Endothelial cell of umbilical vein (primary cell): ENCODE measurements around the gene RUNX2. TPM values are rescaled to one million over a fixed set of nuclear protein-coding genes. Genes with fewer than 3 reads are reported as not detected.
A peak's percentile ranks its signal among the peaks of the same experiment; 100 is the strongest.

Source experiments
- Bru-seq: library from RNA; stranded (reverse); fragments of 400-500 nt; gene quantifications from one replicate; lab custom pipeline; 2021; lab: Mats Ljungman, UMichigan
- BruChase-seq, 2 experiments: library from RNA; stranded (reverse); fragments of 400-500 nt; gene quantifications; one replicate each; lab custom pipeline; 2021; lab: Mats Ljungman, UMichigan
- BruUV-seq: library from RNA; stranded (reverse); fragments of 400-500 nt; replicated peaks from 2 replicates; lab custom pipeline; 2021; lab: Mats Ljungman, UMichigan
- CTCF ChIA-PET: fragments of 300-600, 350-600 bp; sonication (Branson Sonifier 250); formaldehyde crosslinking; loops from one replicate; lab custom pipeline; 2021; ENCODE audit warnings: antibody characterized with exemption, inconsistent platforms; lab: Charles Lee
- POLR2A ChIA-PET: fragments of 300-600, 350-600 bp; sonication (Branson Sonifier 250); formaldehyde crosslinking; loops from one replicate; lab custom pipeline; 2021; ENCODE audit warnings: antibody characterized with exemption, inconsistent platforms; lab: Charles Lee
- DNase-seq: peaks from one replicate; pipeline ENCODE4 v3.0.0-alpha.2; 2011; ENCODE audit warnings: low read depth, low spot score
- FAIRE-seq: peaks from 2 replicates; lab custom pipeline; 2011; peaks lifted over from hg19 to GRCh38; lab: Jason Lieb, UNC
- H2AFZ ChIP-seq: 2 replicates; pipeline ENCODE4 v1.6.0; 2012; ENCODE audit warnings: low read depth, low read length, control low read depth, inconsistent platforms
- H3K27ac ChIP-seq: 2 replicates; pipeline ENCODE4 v1.5.1; 2011; ENCODE audit warnings: low read depth, mild to moderate bottlenecking, control low read depth, low read length, moderate library complexity; ENCODE audit not compliant: insufficient read depth
- H3K27me3 ChIP-seq, 2 experiments: 2 replicates each; pipeline versions ENCODE4 v1.6.0 to v1.6.1; 2011; ENCODE audit warnings: low read length in 2 of 2, mixed read lengths in 1 of 2; ENCODE audit not compliant: control insufficient read depth in 2 of 2, insufficient read depth in 2 of 2
- H3K36me3 ChIP-seq, 2 experiments: 2 replicates in 1 of 2; 3 replicates in 1 of 2; pipeline ENCODE4 v1.5.1; 2011; ENCODE audit warnings: low read length in 2 of 2, mild to moderate bottlenecking in 1 of 2, moderate library complexity in 1 of 2; ENCODE audit not compliant: control insufficient read depth in 2 of 2, insufficient read depth in 2 of 2; ENCODE audit errors: extremely low read depth in 1 of 2
- H3K4me1 ChIP-seq: 3 replicates; pipeline ENCODE4 v1.5.1; 2011; ENCODE audit warnings: mild to moderate bottlenecking, low read length; ENCODE audit not compliant: control insufficient read depth, insufficient read depth; ENCODE audit errors: extremely low read depth
- H3K4me2 ChIP-seq: 2 replicates; pipeline ENCODE4 v1.6.1; 2011; ENCODE audit warnings: low read length, control low read depth, mixed read lengths; ENCODE audit not compliant: insufficient read depth
- H3K4me3 ChIP-seq, 3 experiments: fragments of 200-600 bp in 1 of 3; sonication (generic), shearing (Covaris generic) in 1 of 3; replicated peaks in 1 of 3; 2 replicates each; pipeline ENCODE4 v1.5.1; 2011 to 2016; ENCODE audit warnings: control low read depth in 3 of 3, low read length in 3 of 3, mild to moderate bottlenecking in 2 of 3, inconsistent platforms in 1 of 3, low read depth in 1 of 3, moderate library complexity in 1 of 3; ENCODE audit not compliant: insufficient read depth in 1 of 3
- H3K79me2 ChIP-seq: 2 replicates; pipeline ENCODE4 v1.6.0; 2012; ENCODE audit warnings: low read length, inconsistent platforms; ENCODE audit not compliant: control insufficient read depth, insufficient read depth
- H3K9ac ChIP-seq: replicated peaks from 2 replicates; pipeline ENCODE3; 2011; ENCODE audit warnings: low read length, control low read depth; ENCODE audit not compliant: insufficient read depth; ENCODE audit errors: extremely low read depth
- H3K9me1 ChIP-seq: replicated peaks from 3 replicates; pipeline ENCODE4 v1.6.0; 2011; ENCODE audit warnings: mild to moderate bottlenecking, low read length; ENCODE audit not compliant: control insufficient read depth, insufficient read depth; ENCODE audit errors: extremely low read depth
- H3K9me3 ChIP-seq: replicated peaks from 2 replicates; pipeline ENCODE4 v1.5.1; 2012; ENCODE audit warnings: low read length, inconsistent platforms; ENCODE audit not compliant: control insufficient read depth, insufficient read depth
- H4K20me1 ChIP-seq: replicated peaks from 2 replicates; pipeline ENCODE3; 2011; ENCODE audit warnings: mild to moderate bottlenecking, low read length; ENCODE audit not compliant: control insufficient read depth, insufficient read depth; ENCODE audit errors: extremely low read depth
- CTCF ChIP-seq, 2 donors: IDR thresholded peaks; 1 replicate in 1 of 2; 2 replicates in 1 of 2; pipeline ENCODE4 v1.5.1; 2011; ENCODE audit warnings: low read length in 2 of 2, mild to moderate bottlenecking in 2 of 2, moderate library complexity in 2 of 2, control low read depth in 1 of 2, inconsistent platforms in 1 of 2, low read depth in 1 of 2; ENCODE audit not compliant: insufficient read depth in 1 of 2; ENCODE audit errors: extremely low read depth in 1 of 2
- FOS ChIP-seq: IDR thresholded peaks from 2 replicates; pipeline ENCODE4 v1.6.1; 2011; ENCODE audit warnings: mild to moderate bottlenecking, low read length, moderate library complexity, borderline replicate concordance; ENCODE audit not compliant: insufficient read depth
- GATA2 ChIP-seq: IDR thresholded peaks from 2 replicates; pipeline ENCODE4 v1.7.0; 2011; ENCODE audit warnings: low read depth, mild to moderate bottlenecking, moderate library complexity, mixed read lengths, low read length; ENCODE audit not compliant: insufficient read length, insufficient read depth
- MYC ChIP-seq: IDR thresholded peaks from one replicate; pipeline ENCODE4 v1.6.1; 2011; ENCODE audit warnings: mild to moderate bottlenecking, low read depth, low read length
- POLR2A ChIP-seq: IDR thresholded peaks from 2 replicates; pipeline ENCODE4 v1.6.1; 2012; ENCODE audit warnings: low read depth, mild to moderate bottlenecking, control low read depth, low read length
- dilution Hi-C: fragments of 300-500 bp; cut with MboI; formaldehyde crosslinking; loops from one replicate; pipeline ENCODE4 v1.15.0; 2019; ENCODE audit warnings: low sequenced_read_pairs; ENCODE audit not compliant: extremely low pct_ligation_motif_present
- intact Hi-C: fragments of 100-400 bp; cut with micrococcal nuclease; formaldehyde crosslinking; loops from one replicate; pipeline ENCODE4 v1.10.0; 2022
- long read RNA-seq: library from polyadenylated mRNA; stranded (forward); transcript quantifications from one replicate; pipeline ENCODE4 v2.0.0, GENCODE V29; 2021
- polyA minus RNA-seq, 3 experiments: library from RNA; depleted of rRNA, polyadenylated mRNA; stranded (reverse); fragments of >200 nt; gene quantifications; 1 replicate in 1 of 3; 2 replicates in 2 of 3; pipeline ENCODE4 v1.2.3, GENCODE V29; 2011
- polyA plus RNA-seq, 4 experiments: library from polyadenylated mRNA; depleted of rRNA in 3 of 4; stranded (reverse) in 3 of 4; unstranded in 1 of 4; fragments of >200 nt; gene quantifications; 2 replicates each; pipeline versions ENCODE4 v1.2.1 to v1.2.3, GENCODE V29; 2011 to 2012; ENCODE audit warnings: missing spikeins in 1 of 4
- total RNA-seq: library from RNA; stranded (reverse); gene quantifications from 2 replicates; pipeline ENCODE4 v1.2.3, GENCODE V29; 2021

Gene RUNX2
- total RNA-seq (0.28 TPM in 1 of 2 replicates, not detected in the other), polyA plus RNA-seq (0.06 TPM in 1 of 2 replicates, not detected in the other), polyA minus RNA-seq (0.06 TPM in 1 of 2 replicates, not detected in the other), Bru-seq, nascent RNA (percentile 11 among the genes with signal in this experiment), BruChase-seq, experiment 1, labeled RNA remaining after a 6-hour chase (percentile 12 among the genes with signal in this experiment), BruChase-seq, experiment 2, labeled RNA remaining after a 2-hour chase (percentile 13 among the genes with signal in this experiment)
- polyA plus RNA-seq (2011; cell fraction: cytosol; rRNA removed) = 0.01 TPM in 2 replicates
- not detected in 2 replicates for polyA plus RNA-seq (2011; cell fraction: nucleus; rRNA removed)
- polyA plus RNA-seq (2012) = 0.07 and 0.15 TPM in 2 replicates
- polyA minus RNA-seq (2011; cell fraction: cytosol; rRNA and poly(A)+ RNA removed) = 1.1 TPM
- polyA minus RNA-seq (2011; cell fraction: nucleus; rRNA and poly(A)+ RNA removed) = not detected in 2 replicates
- long read RNA-seq, partial matches to known transcripts = 0 of 2 reads
- long read RNA-seq, other reads (novel, unspliced or antisense) = 2 of 2 reads

DNA sequence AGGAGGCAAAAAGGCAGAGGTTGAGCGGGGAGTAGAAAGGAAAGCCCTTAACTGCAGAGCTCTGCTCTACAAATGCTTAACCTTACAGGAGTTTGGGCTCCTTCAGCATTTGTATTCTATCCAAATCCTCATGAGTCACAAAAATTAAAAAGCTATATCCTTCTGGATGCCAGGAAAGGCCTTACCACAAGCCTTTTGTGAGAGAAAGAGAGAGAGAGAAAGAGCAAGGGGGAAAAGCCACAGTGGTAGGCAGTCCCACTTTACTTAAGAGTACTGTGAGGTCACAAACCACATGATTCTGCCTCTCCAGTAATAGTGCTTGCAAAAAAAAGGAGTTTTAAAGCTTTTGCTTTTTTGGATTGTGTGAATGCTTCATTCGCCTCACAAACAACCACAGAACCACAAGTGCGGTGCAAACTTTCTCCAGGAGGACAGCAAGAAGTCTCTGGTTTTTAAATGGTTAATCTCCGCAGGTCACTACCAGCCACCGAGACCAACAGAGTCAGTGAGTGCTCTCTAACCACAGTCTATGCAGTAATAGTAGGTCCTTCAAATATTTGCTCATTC, at the start of gene RUNX2:
TSS of gene RUNX2 (plus strand) at position 375 of the 567 bp plus-strand sequence. CDS start 397 bp downstream, outside the sequence.
- dilution Hi-C loops (no loop called here), intact Hi-C loops (no loop called here)
- DNase-seq (no peak), FAIRE-seq (no peak)
- no peak within 1 kb of the TSS for H3K27ac ChIP-seq
- no TSS peak for BruUV-seq
- TF ChIP-seq POLR2A (no peak), FOS (no peak), GATA2 (no peak), MYC (no peak), CTCF (IDR thresholded peaks at IDR 0.05; ENCODE audit: extremely low read depth in 1 of 2, insufficient read depth in 1 of 2, low read depth in 1 of 2, low read length in 2 of 2) (no peak)
- no peaks in the 10 kb centered on the region for H3K27me3 ChIP-seq
- no peaks in the 10 kb centered on the region for H3K4me1 ChIP-seq
- H3K36me3 ChIP-seq = no peaks in the 10 kb centered on the region
- CTCF ChIA-PET = interaction anchor here (0.7 kb wide), 1 partner anchor 10 kb away, joined by 4 read pairs; no protein-coding TSS in a partner anchor
- no peaks in the 10 kb centered on the region for H4K20me1 ChIP-seq
- no peaks in the 10 kb centered on the region for H3K79me2 ChIP-seq
- no peak within 1 kb of the TSS for H3K9ac ChIP-seq
- no peaks in the 10 kb centered on the region for H3K9me1 ChIP-seq
- no peak within 1 kb of the TSS for H3K4me2 ChIP-seq
- H3K4me3 ChIP-seq = no peak within 1 kb of the TSS
- no peaks in the 10 kb centered on the region for H3K9me3 ChIP-seq
- POLR2A ChIA-PET = no interaction called here
- H2AFZ ChIP-seq = no peak within 1 kb of the TSS
